ENCODE data around the gene GLI2.

GLI2 gene

GRCh38 chr2:120733238-120733932 is 2.3 kb upstream of the GLI2 start:
- Histone ChIP-seq H3K36me3 (ENCODE audit: control insufficient read depth in 2 of 2, insufficient read depth in 1 of 2, low read length in 2 of 2) (no peaks in the 10 kb centered on the region), H3K9me3 (ENCODE audit: control insufficient read depth, insufficient read depth, low read depth, low read length) (no peaks in the 10 kb centered on the region), H3K4me3 (ENCODE audit: low read depth, low read length) (no peak overlapping the region), H3K27ac (ENCODE audit: extremely low read depth, low read depth, low read length) (no peak overlapping the region), H3K4me1 (ENCODE audit: control insufficient read depth, insufficient read depth, low read length) (peaks cover 7% of the 10 kb centered on the region)
- ChIA-PET POLR2A (no interaction called here), CTCF (interaction anchor here (1.3 to 1.6 kb wide), 3 partner anchors 16 to 347 kb away, joined by 3 to 4 read pairs (median 3); no protein-coding TSS in a partner anchor)
- TF ChIP-seq KLF1 (tag by site-specific recombination; IDR thresholded peaks at IDR 0.05) (no peak), BCL11B (tag by site-specific recombination; IDR thresholded peaks at IDR 0.05; ENCODE audit: low read depth) (no peak), ZNF670 (tag by site-specific recombination; IDR thresholded peaks at IDR 0.05; ENCODE audit: low read depth) (no peak), MEIS1 (CRISPR knock-in tag; IDR thresholded peaks at IDR 0.05; ENCODE audit: borderline replicate concordance) (no peak), ZNF76 (tag by site-specific recombination; IDR thresholded peaks at IDR 0.05; ENCODE audit: borderline replicate concordance, low read depth) (no peak), GLI4 (tag by site-specific recombination; IDR thresholded peaks at IDR 0.05) (no peak), ZNF549 (tag by site-specific recombination; IDR thresholded peaks at IDR 0.05) (no peak), ZNF701 (tag by site-specific recombination; IDR thresholded peaks at IDR 0.05) (no peak)
- TF ChIP-seq, protein P1, sequence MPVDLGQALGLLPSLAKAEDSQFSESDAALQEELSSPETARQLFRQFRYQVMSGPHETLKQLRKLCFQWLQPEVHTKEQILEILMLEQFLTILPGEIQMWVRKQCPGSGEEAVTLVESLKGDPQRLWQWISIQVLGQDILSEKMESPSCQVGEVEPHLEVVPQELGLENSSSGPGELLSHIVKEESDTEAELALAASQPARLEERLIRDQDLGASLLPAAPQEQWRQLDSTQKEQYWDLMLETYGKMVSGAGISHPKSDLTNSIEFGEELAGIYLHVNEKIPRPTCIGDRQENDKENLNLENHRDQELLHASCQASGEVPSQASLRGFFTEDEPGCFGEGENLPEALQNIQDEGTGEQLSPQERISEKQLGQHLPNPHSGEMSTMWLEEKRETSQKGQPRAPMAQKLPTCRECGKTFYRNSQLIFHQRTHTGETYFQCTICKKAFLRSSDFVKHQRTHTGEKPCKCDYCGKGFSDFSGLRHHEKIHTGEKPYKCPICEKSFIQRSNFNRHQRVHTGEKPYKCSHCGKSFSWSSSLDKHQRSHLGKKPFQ (tag by site-specific recombination; IDR thresholded peaks at IDR 0.05): no peak
- TF ChIP-seq, protein P2, sequence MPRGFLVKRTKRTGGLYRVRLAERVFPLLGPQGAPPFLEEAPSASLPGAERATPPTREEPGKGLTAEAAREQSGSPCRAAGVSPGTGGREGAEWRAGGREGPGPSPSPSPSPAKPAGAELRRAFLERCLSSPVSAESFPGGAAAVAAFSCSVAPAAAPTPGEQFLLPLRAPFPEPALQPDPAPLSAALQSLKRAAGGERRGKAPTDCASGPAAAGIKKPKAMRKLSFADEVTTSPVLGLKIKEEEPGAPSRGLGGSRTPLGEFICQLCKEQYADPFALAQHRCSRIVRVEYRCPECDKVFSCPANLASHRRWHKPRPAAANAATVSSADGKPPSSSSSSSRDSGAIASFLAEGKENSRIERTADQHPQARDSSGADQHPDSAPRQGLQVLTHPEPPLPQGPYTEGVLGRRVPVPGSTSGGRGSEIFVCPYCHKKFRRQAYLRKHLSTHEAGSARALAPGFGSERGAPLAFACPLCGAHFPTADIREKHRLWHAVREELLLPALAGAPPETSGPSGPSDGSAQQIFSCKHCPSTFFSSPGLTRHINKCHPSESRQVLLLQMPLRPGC (tag by site-specific recombination; IDR thresholded peaks at IDR 0.05): no peak

DNA sequence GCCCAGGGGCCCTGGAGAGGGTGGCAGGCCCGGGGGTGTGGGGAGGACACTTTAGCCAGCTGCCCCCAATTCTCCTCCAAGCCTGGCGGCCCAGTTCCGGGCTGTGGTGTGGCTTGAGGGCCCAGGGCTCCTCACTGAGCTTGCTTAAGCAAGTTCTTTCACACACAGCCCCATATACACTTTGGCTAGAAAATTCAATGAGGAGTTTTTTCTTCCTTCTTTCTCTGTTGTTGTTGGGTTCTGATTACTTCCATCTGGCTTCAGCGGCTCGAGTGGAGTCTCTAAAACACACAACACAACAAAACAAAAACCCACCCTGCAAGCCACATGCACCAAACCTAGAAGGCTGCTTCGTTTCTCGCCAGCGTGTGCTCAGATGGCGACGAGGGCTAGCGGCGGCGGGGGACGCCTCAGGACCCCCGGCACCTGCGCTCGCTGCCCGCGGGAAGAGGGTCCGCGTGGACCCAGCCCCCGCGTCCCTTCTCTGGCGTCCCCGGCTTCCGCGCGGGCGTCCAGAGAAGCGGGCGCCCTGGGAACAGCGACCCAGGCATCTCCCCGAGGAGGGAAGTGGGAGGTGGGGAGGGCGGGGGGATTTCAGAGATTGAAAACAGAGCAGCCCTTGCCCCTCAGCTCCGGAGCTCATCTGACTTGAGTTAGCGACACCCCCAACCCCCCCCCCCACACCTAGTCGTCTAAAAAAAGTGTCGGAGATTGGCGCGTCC is 577 bp upstream of the GLI2 start:
- ChIA-PET CTCF (interaction anchor here (1.0 to 1.9 kb wide), 5 partner anchors 24 to 335 kb away, joined by 3 to 6 read pairs (median 4); no protein-coding TSS in a partner anchor), POLR2A (interaction anchor here (0.5 to 1.7 kb wide), 4 partner anchors 22 to 340 kb away, joined by 3 to 5 read pairs (median 3); no protein-coding TSS in a partner anchor)
- Histone ChIP-seq H3K9me3 (ENCODE audit: control insufficient read depth, insufficient read depth, low read depth, low read length) (no peaks in the 10 kb centered on the region), H3K36me3 (ENCODE audit: control insufficient read depth in 2 of 2, insufficient read depth in 1 of 2, low read length in 2 of 2) (no peaks in the 10 kb centered on the region), H3K4me3 (ENCODE audit: low read depth, low read length) (peak overlapping the region; percentile 69), H3K27ac (ENCODE audit: extremely low read depth, low read depth, low read length) (peak overlapping the region; percentile 93; the same call in 1 of the 2 replicates), H3K4me1 (ENCODE audit: control insufficient read depth, insufficient read depth, low read length) (peaks cover 20% of the 10 kb centered on the region)
- TF ChIP-seq ZNF513 (tag by site-specific recombination; IDR thresholded peaks at IDR 0.05): no peak
- TF ChIP-seq ZBTB20 (tag by site-specific recombination; IDR thresholded peaks at IDR 0.05): no peak
- TF ChIP-seq HIC1 (tag by site-specific recombination; IDR thresholded peaks at IDR 0.05): no peak
- TF ChIP-seq BCL11A (tag by site-specific recombination; IDR thresholded peaks at IDR 0.05; ENCODE audit: low read depth): no peak
- TF ChIP-seq ZNF510 (tag by site-specific recombination; IDR thresholded peaks at IDR 0.05; ENCODE audit: insufficient replicate concordance): no peak
- no peak for TF ChIP-seq GLI4 (tag by site-specific recombination; IDR thresholded peaks at IDR 0.05)
- no peak for TF ChIP-seq WT1 (tag by site-specific recombination; IDR thresholded peaks at IDR 0.05)
- no peak for TF ChIP-seq ZNF433 (tag by site-specific recombination; IDR thresholded peaks at IDR 0.05; ENCODE audit: low read depth)
- no peak for TF ChIP-seq ZNF398 (tag by site-specific recombination; IDR thresholded peaks at IDR 0.05)
- TF ChIP-seq, protein P3, sequence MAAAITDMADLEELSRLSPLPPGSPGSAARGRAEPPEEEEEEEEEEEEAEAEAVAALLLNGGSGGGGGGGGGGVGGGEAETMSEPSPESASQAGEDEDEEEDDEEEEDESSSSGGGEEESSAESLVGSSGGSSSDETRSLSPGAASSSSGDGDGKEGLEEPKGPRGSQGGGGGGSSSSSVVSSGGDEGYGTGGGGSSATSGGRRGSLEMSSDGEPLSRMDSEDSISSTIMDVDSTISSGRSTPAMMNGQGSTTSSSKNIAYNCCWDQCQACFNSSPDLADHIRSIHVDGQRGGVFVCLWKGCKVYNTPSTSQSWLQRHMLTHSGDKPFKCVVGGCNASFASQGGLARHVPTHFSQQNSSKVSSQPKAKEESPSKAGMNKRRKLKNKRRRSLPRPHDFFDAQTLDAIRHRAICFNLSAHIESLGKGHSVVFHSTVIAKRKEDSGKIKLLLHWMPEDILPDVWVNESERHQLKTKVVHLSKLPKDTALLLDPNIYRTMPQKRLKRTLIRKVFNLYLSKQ (tag by site-specific recombination; IDR thresholded peaks at IDR 0.05; ENCODE audit: borderline replicate concordance): no peak
- TF ChIP-seq ZSCAN23 (tag by site-specific recombination; IDR thresholded peaks at IDR 0.05): no peak
- no peak for TF ChIP-seq EGR2 (tag by site-specific recombination; IDR thresholded peaks at IDR 0.05; ENCODE audit: low read depth)
- no peak for TF ChIP-seq ZNF138 (tag by site-specific recombination; IDR thresholded peaks at IDR 0.05; ENCODE audit: borderline replicate concordance)
